Fibroblast of lung (primary cell): ENCODE measurements around the gene CROCC. TPM values are rescaled to one million over a fixed set of nuclear protein-coding genes. Genes with fewer than 3 reads are reported as not detected.

Experiments used
- DNase-seq, 2 donors: peaks; one replicate each; pipeline versions ENCODE4 v3.0.0 to v3.0.0-alpha.2; 2010; ENCODE audit warnings: low read depth in 2 of 2
- H2AFZ ChIP-seq: 2 replicates; pipeline ENCODE4 v1.5.1; 2012; ENCODE audit warnings: low read length, control low read depth, inconsistent platforms
- H3K27ac ChIP-seq: 2 replicates; pipeline ENCODE4 v1.5.1; 2011; ENCODE audit warnings: low read length, control low read depth; ENCODE audit not compliant: insufficient read depth
- H3K27me3 ChIP-seq: 2 replicates; pipeline ENCODE4 v1.5.1; 2011; ENCODE audit warnings: mild to moderate bottlenecking, low read length; ENCODE audit not compliant: control insufficient read depth, insufficient read depth
- H3K36me3 ChIP-seq: 2 replicates; pipeline ENCODE4 v1.5.1; 2011; ENCODE audit warnings: low read length; ENCODE audit not compliant: control insufficient read depth, insufficient read depth
- H3K4me1 ChIP-seq: 2 replicates; pipeline ENCODE4 v1.5.1; 2011; ENCODE audit warnings: low read length; ENCODE audit not compliant: control insufficient read depth, insufficient read depth; ENCODE audit errors: extremely low read depth
- H3K4me2 ChIP-seq: 2 replicates; pipeline ENCODE4 v1.5.1; 2011; ENCODE audit warnings: low read length, control low read depth; ENCODE audit not compliant: insufficient read depth; ENCODE audit errors: extremely low read depth
- H3K4me3 ChIP-seq, 4 experiments: fragments of 200-600 bp in 1 of 4; sonication (generic) in 1 of 4; replicated peaks in 1 of 4; 2 replicates each; pipeline ENCODE4 v1.5.1; 2011 to 2016; ENCODE audit warnings: low read length in 4 of 4, low read depth in 3 of 4, mild to moderate bottlenecking in 3 of 4, control low read depth in 2 of 4, inconsistent platforms in 1 of 4, mixed read lengths in 1 of 4; ENCODE audit not compliant: insufficient read depth in 1 of 4; ENCODE audit errors: control extremely low read depth in 1 of 4
- H3K79me2 ChIP-seq: 2 replicates; pipeline ENCODE4 v1.5.1; 2012; ENCODE audit warnings: mild to moderate bottlenecking, low read length, inconsistent platforms; ENCODE audit not compliant: control insufficient read depth, insufficient read depth
- H3K9ac ChIP-seq: 2 replicates; pipeline ENCODE4 v1.5.1; 2011; ENCODE audit warnings: mild to moderate bottlenecking, low read length, control low read depth; ENCODE audit not compliant: insufficient read depth
- H3K9me3 ChIP-seq: 2 replicates; pipeline ENCODE4 v1.5.1; 2012; ENCODE audit warnings: low read depth, low read length; ENCODE audit not compliant: control insufficient read depth, insufficient read depth
- H4K20me1 ChIP-seq: 2 replicates; pipeline ENCODE4 v1.5.1; 2011; ENCODE audit warnings: low read length; ENCODE audit not compliant: control insufficient read depth, insufficient read depth; ENCODE audit errors: extremely low read depth
- CTCF ChIP-seq, 2 donors: IDR thresholded peaks in 1 of 2; conservative IDR thresholded peaks in 1 of 2; 1 replicate in 1 of 2; 2 replicates in 1 of 2; pipeline ENCODE4 v1.5.1; 2011 to 2012; ENCODE audit warnings: low read length in 2 of 2, control low read depth in 1 of 2, inconsistent platforms in 1 of 2, low read depth in 1 of 2, mild to moderate bottlenecking in 1 of 2
- EZH2 ChIP-seq: IDR thresholded peaks from 2 replicates; pipeline ENCODE4 v1.5.1; 2012; ENCODE audit warnings: low read length, control low read depth, mild to moderate bottlenecking; ENCODE audit errors: missing control alignments
- polyA plus RNA-seq, 2 donors: library from polyadenylated mRNA; depleted of rRNA in 1 of 2; stranded (reverse) in 1 of 2; unstranded in 1 of 2; fragments of >200 nt; gene quantifications; 2 replicates each; pipeline ENCODE4 v1.2.1, GENCODE V29; 2011 to 2012; ENCODE audit warnings: missing spikeins in 1 of 2
- total RNA-seq: library from RNA; depleted of rRNA; stranded (reverse); fragments of >200 nt; gene quantifications from 2 replicates; pipeline ENCODE4 v1.2.1, GENCODE V29; 2014

Gene CROCC
- total and polyA plus RNA-seq, 2 donors (not counting 1 experiment from before 2014, with no cell fraction given): 3.8 to 20.3 TPM

- DNase-seq: peak in 1 of 2 donors; percentile 58
- H2AFZ ChIP-seq: no peak overlapping the region
Observed at GRCh38 chr1:17012775-17013490, 91.2 kb downstream of the CROCC start.

GRCh38 chr1:17013491-17014320 is 92.0 kb downstream of the CROCC start:
- no peaks in the 10 kb centered on the region for H3K79me2 ChIP-seq
- peaks cover 8% of the 10 kb centered on the region for H3K4me1 ChIP-seq
- no peak overlapping the region for H2AFZ ChIP-seq
- no peak overlapping the region for H3K9ac ChIP-seq
- no peak overlapping the region for H3K27ac ChIP-seq
- H3K4me2 ChIP-seq: no peak overlapping the region
- no peaks in the 10 kb centered on the region for H3K9me3 ChIP-seq
- TF ChIP-seq EZH2 (no peak), CTCF (conservative IDR thresholded peaks at IDR 0.05 in 1 of 2, IDR thresholded peaks at IDR 0.05 in 1 of 2; ENCODE audit: low read depth in 1 of 2, low read length in 2 of 2) (no peak)
- no peak overlapping the region for H3K4me3 ChIP-seq
- H3K27me3 ChIP-seq: no peaks in the 10 kb centered on the region
- DNase-seq: peak in 1 of 2 donors; percentile 59
- no peaks in the 10 kb centered on the region for H4K20me1 ChIP-seq
- peaks cover 4% of the 10 kb centered on the region for H3K36me3 ChIP-seq

More at GRCh38 chr1:17012775-17013490, 91.2 kb downstream of the CROCC start:
- H4K20me1 ChIP-seq: no peaks in the 10 kb centered on the region
- no peaks in the 10 kb centered on the region for H3K27me3 ChIP-seq
- no peak overlapping the region for H3K4me2 ChIP-seq
- H3K36me3 ChIP-seq: no peaks in the 10 kb centered on the region
- H3K27ac ChIP-seq: no peak overlapping the region
- TF ChIP-seq CTCF (conservative IDR thresholded peaks at IDR 0.05 in 1 of 2, IDR thresholded peaks at IDR 0.05 in 1 of 2; ENCODE audit: low read depth in 1 of 2, low read length in 2 of 2) (no peak), EZH2 (no peak)
- no peaks in the 10 kb centered on the region for H3K79me2 ChIP-seq
- H3K9ac ChIP-seq: no peak overlapping the region
- no peaks in the 10 kb centered on the region for H3K9me3 ChIP-seq
- peaks cover 8% of the 10 kb centered on the region for H3K4me1 ChIP-seq
- no peak overlapping the region for H3K4me3 ChIP-seq
